Fibroblast of villous mesenchyme (primary cell): Measurements from ENCODE around the gene FAT2. TPM values are rescaled to one million over a fixed set of nuclear protein-coding genes. Genes with fewer than 3 reads are reported as not detected.

Experiments
- DNase-seq: peaks from one replicate; pipeline ENCODE4 v3.0.0-alpha.2; 2010; ENCODE audit warnings: low read depth
- H3K4me3 ChIP-seq: 2 replicates; pipeline ENCODE4 v1.5.1; 2011; ENCODE audit warnings: low read depth, mild to moderate bottlenecking, low read length
- CTCF ChIP-seq: IDR thresholded peaks from 2 replicates; pipeline ENCODE4 v1.5.1; 2012; ENCODE audit warnings: low read depth, mild to moderate bottlenecking, low read length; ENCODE audit not compliant: insufficient read depth
- total RNA-seq: library from RNA; depleted of rRNA; stranded (reverse); fragments of >200 nt; gene quantifications from 2 replicates; pipeline ENCODE4 v1.2.3, GENCODE V29; 2012

FAT2 gene
- total RNA-seq, 1 donor = under 0.01 TPM

- TF ChIP-seq CTCF = no peak
Observed at GRCh38 chr5:151631941-151632340, 40.8 kb upstream of the FAT2 start.

GRCh38 chr5:151630088-151630487, 39.0 kb upstream of the FAT2 start:
- no peak overlapping the region for H3K4me3 ChIP-seq
- no peak for TF ChIP-seq CTCF
- no peak for DNase-seq

More at GRCh38 chr5:151631941-151632340, 40.8 kb upstream of the FAT2 start:
- DNase-seq = no peak
- H3K4me3 ChIP-seq = no peak overlapping the region

- H3K4me3 ChIP-seq = no peak overlapping the region
- no peak for DNase-seq
- no peak for TF ChIP-seq CTCF
Observed at GRCh38 chr5:151628112-151628823, 37.1 kb upstream of the FAT2 start.

- no peak for DNase-seq
- no peak for TF ChIP-seq CTCF
- no peak overlapping the region for H3K4me3 ChIP-seq
Observed at GRCh38 chr5:151627650-151628049, 36.5 kb upstream of the FAT2 start.

- no peak overlapping the region for H3K4me3 ChIP-seq
- no peak for TF ChIP-seq CTCF
- DNase-seq = no peak
Observed at GRCh38 chr5:151625285-151625684, 34.2 kb upstream of the FAT2 start.

- TF ChIP-seq CTCF = no peak
- no peak for DNase-seq
- no peak overlapping the region for H3K4me3 ChIP-seq
Observed at GRCh38 chr5:151624476-151624875, 33.3 kb upstream of the FAT2 start.
